HFFc6 (cell line): ENCODE data around the gene C16orf86. TPM values are rescaled to one million over a fixed set of nuclear protein-coding genes. Genes with fewer than 3 reads are reported as not detected.

Source experiments
- DNase-seq: peaks from one replicate; pipeline ENCODE4 v3.0.0-alpha.2; 2018
- H3K27ac Mint-ChIP-seq: 2 replicates; pipeline ENCODE4 v1.8.0; 2020; ENCODE audit warnings: mild to moderate bottlenecking, mixed read lengths
- H3K27me3 Mint-ChIP-seq: 2 replicates; pipeline ENCODE4 v1.8.0; 2021; ENCODE audit warnings: mild to moderate bottlenecking, moderate library complexity, mixed read lengths; ENCODE audit not compliant: insufficient read depth
- H3K36me3 Mint-ChIP-seq: 2 replicates; pipeline ENCODE4 v1.8.0; 2021; ENCODE audit warnings: low read depth, mixed read lengths
- H3K4me1 Mint-ChIP-seq: 2 replicates; pipeline ENCODE4 v1.8.0; 2020; ENCODE audit warnings: low read depth, mixed read lengths
- H3K4me3 Mint-ChIP-seq: 2 replicates; pipeline ENCODE4 v1.8.0; 2020; ENCODE audit warnings: mild to moderate bottlenecking, moderate library complexity, mixed read lengths
- H3K9me3 Mint-ChIP-seq: 2 replicates; pipeline ENCODE4 v1.8.0; 2020; ENCODE audit warnings: mild to moderate bottlenecking, mixed read lengths
- CTCF ChIP-seq: fragments of 200-600 bp; sonication (generic); IDR thresholded peaks from 2 replicates; pipeline ENCODE4 v1.5.0; 2021; ENCODE audit warnings: antibody characterized with exemption, mild to moderate bottlenecking
- total RNA-seq, 6 experiments: library from RNA; stranded (reverse); fragmentation: NEBNext Ultra II Directional; extraction: Animal tissue kit (Norgen Biotek cat#: 25700); gene quantifications; 2 replicates in 1 of 6; 3 replicates in 5 of 6; pipeline ENCODE4 v1.2.3, GENCODE V29; 2021

The C16orf86 gene
- total RNA-seq, 6 experiments from 2014 or later = 1.0 to 1.9 (median 1.6) TPM

GRCh38 chr16:67710607-67711006, 44.0 kb downstream of the C16orf86 start:
- no peak overlapping the region for H3K27ac Mint-ChIP-seq
- H3K4me3 Mint-ChIP-seq = no peak overlapping the region
- H3K4me1 Mint-ChIP-seq = peaks cover 15% of the 10 kb centered on the region
- no peak for DNase-seq
- H3K27me3 Mint-ChIP-seq = no peaks in the 10 kb centered on the region
- no peaks in the 10 kb centered on the region for H3K9me3 Mint-ChIP-seq
- no peak for TF ChIP-seq CTCF
- H3K36me3 Mint-ChIP-seq = no peaks in the 10 kb centered on the region

GRCh38 chr16:67713647-67714273, 47.1 kb downstream of the C16orf86 start:
- DNase-seq = no peak
- Mint-ChIP-seq H3K9me3 (no peaks in the 10 kb centered on the region), H3K27me3 (peaks cover 4% of the 10 kb centered on the region; the same call in 1 of the 2 replicates), H3K27ac (no peak overlapping the region; the same call in 1 of the 2 replicates), H3K4me1 (peaks cover 16% of the 10 kb centered on the region), H3K36me3 (no peaks in the 10 kb centered on the region), H3K4me3 (no peak overlapping the region)
- TF ChIP-seq CTCF = no peak

GRCh38 chr16:67714522-67714921, 47.9 kb downstream of the C16orf86 start:
- Mint-ChIP-seq H3K27me3 (peaks cover 4% of the 10 kb centered on the region; the same call in 1 of the 2 replicates), H3K4me3 (no peak overlapping the region), H3K4me1 (peaks cover 13% of the 10 kb centered on the region), H3K9me3 (no peaks in the 10 kb centered on the region), H3K36me3 (no peaks in the 10 kb centered on the region), H3K27ac (no peak overlapping the region)
- no peak for TF ChIP-seq CTCF
- no peak for DNase-seq

GRCh38 chr16:67716097-67716496, 49.5 kb downstream of the C16orf86 start:
- Mint-ChIP-seq H3K4me1 (peaks cover 29% of the 10 kb centered on the region), H3K4me3 (no peak overlapping the region), H3K36me3 (no peaks in the 10 kb centered on the region), H3K27me3 (peaks cover 4% of the 10 kb centered on the region; the same call in 1 of the 2 replicates), H3K27ac (no peak overlapping the region), H3K9me3 (no peaks in the 10 kb centered on the region)
- no peak for TF ChIP-seq CTCF
- DNase-seq = no peak

Other genes with a start within 250 kb of the C16orf86 start
- not detected for gene HSD11B2, start 235.7 kb upstream of the C16orf86 start, total RNA-seq
- gene ATP6V0D1, start 185.7 kb upstream of the C16orf86 start, total RNA-seq = 100 to 1,000 TPM; 102 to 130 (median 118) TPM
- not detected for gene AGRP, start 183.3 kb upstream of the C16orf86 start, total RNA-seq
- 100 to 1,000 TPM in 1 of 6 experiments, 10 to 100 TPM in 5; 72.2 to 101 (median 82.9) TPM for gene RIPOR1, start 138.0 kb upstream of the C16orf86 start, total RNA-seq
- gene CTCF, start 104.3 kb upstream of the C16orf86 start, total RNA-seq = 10 to 100 TPM; 22.6 to 31.1 (median 29.4) TPM
- 1 to 10 TPM; 1.6 to 2.7 (median 1.8) TPM for gene CARMIL2, start 21.7 kb upstream of the C16orf86 start, total RNA-seq
- gene ACD, start 6.6 kb upstream of the C16orf86 start, total RNA-seq = 10 to 100 TPM; 18.0 to 25.8 (median 23.9) TPM
- 1 to 10 TPM in 1 of 6 experiments, under 1 TPM in 5; 0.55 to 1.1 (median 0.86) TPM for gene PARD6A, start 5.9 kb upstream of the C16orf86 start, total RNA-seq
- gene ENKD1, start 64 bp upstream of the C16orf86 start, total RNA-seq = 10 to 100 TPM in 1 of 6 experiments, 1 to 10 TPM in 5; 7.4 to 10.8 (median 8.9) TPM
- 10 to 100 TPM; 14.4 to 19.4 (median 16.9) TPM for gene GFOD2, start 52.5 kb downstream of the C16orf86 start, total RNA-seq
- gene RANBP10, start 139.7 kb downstream of the C16orf86 start, total RNA-seq = 10 to 100 TPM; 11.5 to 15.6 (median 12.8) TPM
- 1 to 10 TPM in 2 of 6 experiments, under 1 TPM in 4; 0.23 to 1.3 (median 0.79) TPM for gene TSNAXIP1, start 140.1 kb downstream of the C16orf86 start, total RNA-seq
- 10 to 100 TPM; 15.1 to 18.6 (median 16.2) TPM for gene THAP11, start 175.5 kb downstream of the C16orf86 start, total RNA-seq
- gene NUTF2, start 180.1 kb downstream of the C16orf86 start, total RNA-seq = 100 to 1,000 TPM; 182 to 195 (median 185) TPM
- 10 to 100 TPM; 51.2 to 64.2 (median 59.7) TPM for gene CENPT, start 180.9 kb downstream of the C16orf86 start, total RNA-seq
- 10 to 100 TPM; 60.2 to 81.0 (median 63.6) TPM for gene EDC4, start 206.2 kb downstream of the C16orf86 start, total RNA-seq
- under 1 TPM in 3 of 6 experiments, not detected in 3; 0.25 to 0.51 (median 0.38) TPM for gene NRN1L, start 218.1 kb downstream of the C16orf86 start, total RNA-seq
- gene PSKH1, start 226.4 kb downstream of the C16orf86 start, total RNA-seq = 10 to 100 TPM; 25.2 to 34.1 (median 29.3) TPM